ENCODE data around the gene GIMAP4.

DNA sequence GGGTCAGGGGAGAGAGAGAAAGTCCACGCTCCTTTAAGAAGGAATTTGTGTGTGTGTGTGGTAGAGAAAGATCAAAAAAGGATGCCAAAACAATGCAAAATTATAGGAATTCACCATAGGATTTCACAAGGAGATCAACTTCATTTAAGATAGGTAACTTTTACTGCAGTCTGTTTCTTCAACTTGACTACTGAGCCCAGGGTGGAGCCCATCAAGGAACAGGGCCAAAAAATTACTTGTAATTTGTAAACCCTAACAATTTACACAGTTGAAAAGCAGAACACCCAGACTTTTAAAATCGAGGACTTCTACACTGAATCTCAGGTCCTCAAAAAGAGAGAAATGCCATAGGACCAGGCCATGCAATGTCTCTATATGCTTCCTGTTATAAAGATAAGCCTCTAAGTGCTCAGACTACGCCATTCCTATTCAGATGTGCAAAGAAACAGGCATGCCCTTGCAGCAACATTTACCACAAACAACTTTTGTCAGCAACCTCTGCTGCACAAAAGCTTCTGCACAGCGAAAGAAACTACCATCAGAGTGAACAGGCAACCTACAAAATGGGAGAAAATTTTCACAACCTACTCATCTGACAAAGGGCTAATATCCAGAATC is 10.6 kb upstream of the GIMAP4 start:
- TF ChIP-seq POLR2AphosphoS5 (IDR thresholded peaks at IDR 0.05; ENCODE audit: low read depth, low read length) (no peak), TAF1 (IDR thresholded peaks at IDR 0.05; ENCODE audit: borderline replicate concordance, insufficient read depth, low read length) (no peak), SIN3A (IDR thresholded peaks at IDR 0.05; ENCODE audit: borderline replicate concordance, insufficient read depth, low read length) (no peak), FOXP2 (optimal IDR thresholded peaks at IDR 0.05; ENCODE audit: borderline replicate concordance, extremely low read depth, extremely low read length, insufficient read depth) (no peak)
- TF ChIP-seq, protein P1, sequence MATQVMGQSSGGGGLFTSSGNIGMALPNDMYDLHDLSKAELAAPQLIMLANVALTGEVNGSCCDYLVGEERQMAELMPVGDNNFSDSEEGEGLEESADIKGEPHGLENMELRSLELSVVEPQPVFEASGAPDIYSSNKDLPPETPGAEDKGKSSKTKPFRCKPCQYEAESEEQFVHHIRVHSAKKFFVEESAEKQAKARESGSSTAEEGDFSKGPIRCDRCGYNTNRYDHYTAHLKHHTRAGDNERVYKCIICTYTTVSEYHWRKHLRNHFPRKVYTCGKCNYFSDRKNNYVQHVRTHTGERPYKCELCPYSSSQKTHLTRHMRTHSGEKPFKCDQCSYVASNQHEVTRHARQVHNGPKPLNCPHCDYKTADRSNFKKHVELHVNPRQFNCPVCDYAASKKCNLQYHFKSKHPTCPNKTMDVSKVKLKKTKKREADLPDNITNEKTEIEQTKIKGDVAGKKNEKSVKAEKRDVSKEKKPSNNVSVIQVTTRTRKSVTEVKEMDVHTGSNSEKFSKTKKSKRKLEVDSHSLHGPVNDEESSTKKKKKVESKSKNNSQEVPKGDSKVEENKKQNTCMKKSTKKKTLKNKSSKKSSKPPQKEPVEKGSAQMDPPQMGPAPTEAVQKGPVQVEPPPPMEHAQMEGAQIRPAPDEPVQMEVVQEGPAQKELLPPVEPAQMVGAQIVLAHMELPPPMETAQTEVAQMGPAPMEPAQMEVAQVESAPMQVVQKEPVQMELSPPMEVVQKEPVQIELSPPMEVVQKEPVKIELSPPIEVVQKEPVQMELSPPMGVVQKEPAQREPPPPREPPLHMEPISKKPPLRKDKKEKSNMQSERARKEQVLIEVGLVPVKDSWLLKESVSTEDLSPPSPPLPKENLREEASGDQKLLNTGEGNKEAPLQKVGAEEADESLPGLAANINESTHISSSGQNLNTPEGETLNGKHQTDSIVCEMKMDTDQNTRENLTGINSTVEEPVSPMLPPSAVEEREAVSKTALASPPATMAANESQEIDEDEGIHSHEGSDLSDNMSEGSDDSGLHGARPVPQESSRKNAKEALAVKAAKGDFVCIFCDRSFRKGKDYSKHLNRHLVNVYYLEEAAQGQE (IDR thresholded peaks at IDR 0.05; ENCODE audit: insufficient read depth in 1 of 2, low read depth in 2 of 2, low read length in 2 of 2) = no peak
